T-cell (primary cell): ENCODE results near the gene RGS19. TPM values are rescaled to one million over a fixed set of nuclear protein-coding genes. Genes with fewer than 3 reads are reported as not detected.
A peak's percentile ranks its signal among the peaks of the same experiment; 100 is the strongest.
"Not testable (repeated sequence)": the region's sequence is repeated elsewhere in the genome, so short reads cannot be mapped to it uniquely, and the experiment has no call there.

Experiments used
- ATAC-seq, 4 experiments: fragments of 200-7000 bp in 3 of 4; fragments of 150-1000 bp in 1 of 4; cut with Tn5 transposase; replicated peaks in 1 of 4; 1 replicate in 3 of 4; 2 replicates in 1 of 4; pipeline ENCODE4 v1.10.0; 2021; ENCODE audit warnings: moderate library complexity in 3 of 4, mild to moderate bottlenecking in 2 of 4, moderate number of reproducible peaks in 1 of 4
- CTCF ChIA-PET, 2 donors: fragments of 300-600 bp; sonication (Branson Sonifier 250); formaldehyde crosslinking; loops; one replicate each; lab custom pipeline; 2022; ENCODE audit warnings: antibody characterized with exemption in 2 of 2; lab: Charles Lee
- POLR2A ChIA-PET, 2 donors: fragments of 300-600 bp; sonication (Branson Sonifier 250); formaldehyde crosslinking; loops; one replicate each; lab custom pipeline; 2022; ENCODE audit warnings: antibody characterized with exemption in 2 of 2; lab: Charles Lee
- DNase-seq, 35 experiments: peaks; one replicate each; pipeline versions ENCODE4 v3.0.0 to v3.0.0-alpha.2; 2013 to 2023
- H3K27ac ChIP-seq: one replicate; pipeline ENCODE4 v1.5.1; 2013; ENCODE audit warnings: low read length
- H3K27me3 ChIP-seq, 2 experiments: replicated peaks in 1 of 2; 1 replicate in 1 of 2; 2 replicates in 1 of 2; pipeline versions ENCODE4 v1.6.1 to v1.7.0; 2013; ENCODE audit warnings: low read length in 1 of 2, mixed read lengths in 1 of 2; ENCODE audit not compliant: control insufficient read depth in 2 of 2, insufficient read depth in 2 of 2; ENCODE audit errors: extremely low read depth in 1 of 2
- H3K36me3 ChIP-seq, 2 donors: 1 replicate in 1 of 2; 2 replicates in 1 of 2; pipeline versions ENCODE4 v1.6.1 to v1.7.0; 2013; ENCODE audit warnings: low read length in 1 of 2; ENCODE audit not compliant: control insufficient read depth in 2 of 2, insufficient read depth in 1 of 2; ENCODE audit errors: extremely low read depth in 1 of 2
- H3K4me1 ChIP-seq, 2 experiments: 1 replicate in 1 of 2; 2 replicates in 1 of 2; pipeline versions ENCODE4 v1.6.1 to v1.7.0; 2013; ENCODE audit warnings: low read length in 2 of 2, mixed read lengths in 1 of 2; ENCODE audit not compliant: insufficient read depth in 2 of 2, control insufficient read depth in 1 of 2; ENCODE audit errors: extremely low read depth in 1 of 2
- H3K4me3 ChIP-seq, 2 donors: 1 replicate in 1 of 2; 2 replicates in 1 of 2; pipeline versions ENCODE4 v1.5.1 to v1.7.0; 2013; ENCODE audit warnings: mild to moderate bottlenecking in 2 of 2, low read length in 1 of 2, moderate library complexity in 1 of 2; ENCODE audit not compliant: control insufficient read depth in 1 of 2; ENCODE audit errors: extremely low read depth in 1 of 2
- H3K9me3 ChIP-seq: 2 replicates; pipeline ENCODE4 v1.7.0; 2013
- H3K27ac Mint-ChIP-seq, 2 donors: one replicate each; pipeline ENCODE4 v1.8.0; 2020 to 2021; ENCODE audit warnings: mild to moderate bottlenecking in 2 of 2, mixed read lengths in 2 of 2
- H3K27me3 Mint-ChIP-seq, 2 donors: one replicate each; pipeline ENCODE4 v1.8.0; 2021 to 2022; ENCODE audit warnings: mixed read lengths in 2 of 2
- H3K36me3 Mint-ChIP-seq: one replicate; pipeline ENCODE4 v1.8.0; 2021; ENCODE audit warnings: mixed read lengths
- H3K4me1 Mint-ChIP-seq, 3 donors: one replicate each; pipeline ENCODE4 v1.8.0; 2020 to 2022; ENCODE audit warnings: mixed read lengths in 3 of 3, mild to moderate bottlenecking in 1 of 3
- H3K4me3 Mint-ChIP-seq, 3 donors: one replicate each; pipeline ENCODE4 v1.8.0; 2020 to 2022; ENCODE audit warnings: mild to moderate bottlenecking in 3 of 3, mixed read lengths in 3 of 3, moderate library complexity in 3 of 3
- H3K9me3 Mint-ChIP-seq, 3 donors: one replicate each; pipeline ENCODE4 v1.8.0; 2020 to 2022; ENCODE audit warnings: mixed read lengths in 3 of 3
- WGBS: methylation state at CpG from one replicate; pipeline ENCODE4 v1.1.5; 2013; ENCODE audit warnings: missing lambda C conversion rate; ENCODE audit not compliant: insufficient coverage; 5-methylcytosine and 5-hydroxymethylcytosine counted together
- total RNA-seq, 35 experiments: library from RNA in 6 of 35; stranded (reverse) in 6 of 35; fragments of 120-200 nt in 1 of 35; gene quantifications; one replicate each; pipeline versions ENCODE4 v1.2.1 to v1.2.4 and lab custom pipeline; 2013 to 2026

RGS19 gene
- total RNA-seq, 5 donors from 2014 or later (not counting 1 experiment from before 2014, with no cell fraction given): 39.2 to 61.7 (median 57.3) TPM

- H3K36me3 ChIP-seq, H3K4me3 ChIP-seq, ATAC-seq, DNase-seq, H3K27ac ChIP-seq, H3K9me3 ChIP-seq, POLR2A ChIA-PET, H3K36me3 Mint-ChIP-seq, H3K27me3 Mint-ChIP-seq, H3K27ac Mint-ChIP-seq, H3K9me3 Mint-ChIP-seq, CTCF ChIA-PET, H3K4me3 Mint-ChIP-seq: not testable (repeated sequence)
- H3K4me1 ChIP-seq: peaks cover 5 to 13% of the 10 kb centered on the region in 2 experiments
- peaks cover 8 to 10% (median 9%) of the 10 kb centered on the region in 3 donors for H3K4me1 Mint-ChIP-seq
- WGBS: no CpG with 5 or more reads among the region's 6 CpGs
- peaks cover 0 to 21% of the 10 kb centered on the region in 2 experiments for H3K27me3 ChIP-seq
Measured at GRCh38 chr20:64117432-64117777, 38.1 kb upstream of the RGS19 start.

GRCh38 chr20:64116541-64117431 lies 37.5 kb upstream of the RGS19 start:
- Histone ChIP-seq H3K4me1 (peaks cover 5 to 13% of the 10 kb centered on the region in 2 experiments), H3K27me3 (peaks cover 0 to 18% of the 10 kb centered on the region in 2 experiments), H3K9me3 (no peaks in the 10 kb centered on the region), H3K27ac (no peak overlapping the region), H3K36me3 (no peaks in the 10 kb centered on the region), H3K4me3 (no peak overlapping the region)
- DNase-seq (peak in 1 of 35 experiments; percentile 12), ATAC-seq (no peak)
- 84% methylated on average over 9 of the region's 17 CpGs for WGBS
- Mint-ChIP-seq H3K27ac (no peak overlapping the region), H3K36me3 (no peaks in the 10 kb centered on the region), H3K4me3 (no peak overlapping the region), H3K27me3 (peaks cover 0 to 7% of the 10 kb centered on the region in 2 donors), H3K4me1 (peaks cover 8 to 10% (median 9%) of the 10 kb centered on the region in 3 donors), H3K9me3 (no peaks in the 10 kb centered on the region)
- CTCF ChIA-PET: no interaction called here
- POLR2A ChIA-PET: no interaction called here

- Histone ChIP-seq H3K27me3 (peaks cover 0 to 11% of the 10 kb centered on the region in 2 experiments), H3K27ac (no peak overlapping the region), H3K36me3 (no peaks in the 10 kb centered on the region), H3K9me3 (no peaks in the 10 kb centered on the region), H3K4me1 (peaks cover 5 to 13% of the 10 kb centered on the region in 2 experiments), H3K4me3 (no peak overlapping the region)
- POLR2A ChIA-PET: no interaction called here
- WGBS: 93% methylated on average over 20 of the region's 21 CpGs
- H3K27me3 Mint-ChIP-seq: peaks cover 0 to 1% of the 10 kb centered on the region in 2 donors
- no peaks in the 10 kb centered on the region for H3K36me3 Mint-ChIP-seq
- no peak for ATAC-seq
- no peak for DNase-seq
- H3K27ac Mint-ChIP-seq: no peak overlapping the region
- CTCF ChIA-PET: no interaction called here
- H3K4me1 Mint-ChIP-seq: peaks cover 8 to 10% (median 9%) of the 10 kb centered on the region in 3 donors
- H3K4me3 Mint-ChIP-seq: no peak overlapping the region
- no peaks in the 10 kb centered on the region for H3K9me3 Mint-ChIP-seq
Measured at GRCh38 chr20:64116016-64116415, 36.7 kb upstream of the RGS19 start.

- peak in 1 of 35 experiments; percentile 21 for DNase-seq
- no peaks in the 10 kb centered on the region for H3K9me3 Mint-ChIP-seq
- H3K27ac Mint-ChIP-seq: no peak overlapping the region
- ChIA-PET CTCF (no interaction called here), POLR2A (interaction anchor here in 1 of 2 donors (0.5 to 0.6 kb wide), 2 partner anchors 288 to 324 kb away, joined by 4 to 9 read pairs; no protein-coding TSS in a partner anchor)
- H3K4me1 ChIP-seq: peaks cover 5 to 8% of the 10 kb centered on the region in 2 experiments
- no peak overlapping the region for H3K27ac ChIP-seq
- peaks cover 6 to 7% (median 7%) of the 10 kb centered on the region in 3 donors for H3K4me1 Mint-ChIP-seq
- no peak overlapping the region for H3K4me3 ChIP-seq
- no peaks in the 10 kb centered on the region for H3K9me3 ChIP-seq
- ATAC-seq: no peak
- H3K4me3 Mint-ChIP-seq: no peak overlapping the region
- H3K27me3 ChIP-seq: peaks cover 0 to 5% of the 10 kb centered on the region in 2 experiments
- H3K36me3 Mint-ChIP-seq: no peaks in the 10 kb centered on the region
- H3K27me3 Mint-ChIP-seq: peaks cover 0 to 1% of the 10 kb centered on the region in 2 donors
- WGBS: 81% methylated on average over 10 of the region's 14 CpGs
- H3K36me3 ChIP-seq: no peaks in the 10 kb centered on the region
Measured at GRCh38 chr20:64115171-64115911, 36.0 kb upstream of the RGS19 start.

- Mint-ChIP-seq H3K27ac (no peak overlapping the region), H3K4me1 (peaks cover 0 to 2% (median 0%) of the 10 kb centered on the region in 3 donors), H3K9me3 (no peaks in the 10 kb centered on the region), H3K27me3 (peaks cover 0 to 1% of the 10 kb centered on the region in 2 donors), H3K36me3 (no peaks in the 10 kb centered on the region), H3K4me3 (no peak overlapping the region)
- Histone ChIP-seq H3K4me3 (no peak overlapping the region), H3K36me3 (no peaks in the 10 kb centered on the region), H3K4me1 (no peaks in the 10 kb centered on the region), H3K27me3 (peaks cover 0 to 2% of the 10 kb centered on the region in 2 experiments), H3K9me3 (no peaks in the 10 kb centered on the region), H3K27ac (no peak overlapping the region)
- 85% methylated on average over 11 of the region's 14 CpGs for WGBS
- no peak for ATAC-seq
- DNase-seq: peak in 2 of 35 experiments; percentile 11 to 13
- ChIA-PET CTCF (no interaction called here), POLR2A (interaction anchor here in 1 of 2 donors (0.6 kb wide), 1 partner anchor 323 kb away, joined by 9 read pairs; no protein-coding TSS in a partner anchor)
Measured at GRCh38 chr20:64114356-64114971, 35.1 kb upstream of the RGS19 start.

GRCh38 chr20:64113796-64114355 lies 34.6 kb upstream of the RGS19 start:
- Mint-ChIP-seq H3K27me3 (peaks cover 0 to 1% of the 10 kb centered on the region in 2 donors), H3K4me1 (no peaks in the 10 kb centered on the region), H3K9me3 (no peaks in the 10 kb centered on the region), H3K36me3 (no peaks in the 10 kb centered on the region), H3K27ac (no peak overlapping the region), H3K4me3 (no peak overlapping the region)
- ATAC-seq: no peak
- CTCF ChIA-PET: no interaction called here
- no peak overlapping the region for H3K27ac ChIP-seq
- H3K36me3 ChIP-seq: no peaks in the 10 kb centered on the region
- POLR2A ChIA-PET: no interaction called here
- no peaks in the 10 kb centered on the region for H3K9me3 ChIP-seq
- no peak overlapping the region for H3K4me3 ChIP-seq
- WGBS: 80% methylated on average over 11 of the region's 13 CpGs
- DNase-seq: peak in 1 of 35 experiments; percentile 18
- peaks cover 0 to 5% of the 10 kb centered on the region in 2 experiments for H3K27me3 ChIP-seq
- no peaks in the 10 kb centered on the region for H3K4me1 ChIP-seq
